K562 (cell line): ENCODE data around the gene ENTREP1. TPM values are rescaled to one million over a fixed set of nuclear protein-coding genes. Genes with fewer than 3 reads are reported as not detected.
A peak's percentile ranks its signal among the peaks of the same experiment; 100 is the strongest.

Source experiments
- ATAC-seq: fragments of 200-7000 bp; cut with Tn5 transposase; 3 replicates; pipeline ENCODE4 v1.9.1; 2020; ENCODE audit warnings: moderate library complexity
- BruUV-seq: library from RNA; stranded (reverse); fragments of 400-500 nt; replicated peaks from 2 replicates; lab custom pipeline; 2021; lab: Mats Ljungman, UMichigan
- CTCF ChIA-PET: fragments of 300-600 bp; formaldehyde crosslinking; extraction: SDS; loops from one replicate; lab custom pipeline; 2021; ENCODE audit warnings: low intra/inter-chr PET ratio; lab: Yijun Ruan, JAX
- POLR2A ChIA-PET: fragments of 300-600, 350-650 bp; sonication (Branson Sonifier 250); formaldehyde crosslinking; extraction: SDS; loops from one replicate; lab custom pipeline; 2021; ENCODE audit warnings: antibody characterized with exemption, inconsistent platforms; lab: Yijun Ruan, JAX
- DNase-seq, 4 experiments: peaks; one replicate each; pipeline versions ENCODE4 v3.0.0 to v3.0.0-alpha.2; 2011 to 2018; ENCODE audit warnings: low spot score in 3 of 4, mixed read lengths in 3 of 4; ENCODE audit errors: extremely low read depth in 1 of 4
- FAIRE-seq: peaks from 2 replicates; lab custom pipeline; 2011; peaks lifted over from hg19 to GRCh38; lab: Jason Lieb, UNC
- H2AFZ ChIP-seq: 2 replicates; pipeline ENCODE4 v1.6.0; 2011; ENCODE audit warnings: low read depth, low read length, control low read depth, inconsistent platforms
- H3K27ac ChIP-seq: fragments of 200-600 bp; 3 replicates; pipeline ENCODE4 v1.8.0; 2011; ENCODE audit warnings: low read depth, mild to moderate bottlenecking, control low read depth, inconsistent platforms, low read length, moderate library complexity, mixed read lengths; ENCODE audit errors: extremely low read depth
- H3K27me3 ChIP-seq, 2 experiments: fragments of 300-600 bp in 1 of 2; 2 replicates in 1 of 2; 3 replicates in 1 of 2; pipeline versions ENCODE4 v1.6.0 to v1.8.0; 2011; ENCODE audit warnings: inconsistent platforms in 2 of 2, low read length in 2 of 2, mild to moderate bottlenecking in 1 of 2, mixed read lengths in 1 of 2, moderate library complexity in 1 of 2; ENCODE audit not compliant: control insufficient read depth in 2 of 2, insufficient read depth in 2 of 2
- H3K36me3 ChIP-seq: fragments of 300-600 bp; 3 replicates; pipeline ENCODE4 v1.8.0; 2011; ENCODE audit warnings: mild to moderate bottlenecking, low read length, inconsistent platforms; ENCODE audit not compliant: control insufficient read depth, insufficient read depth
- H3K4me1 ChIP-seq, 2 experiments: fragments of 200-600 bp in 1 of 2; replicated peaks in 1 of 2; 2 replicates in 1 of 2; 3 replicates in 1 of 2; pipeline versions ENCODE4 v1.5.1 to v1.8.0; 2011; ENCODE audit warnings: inconsistent platforms in 2 of 2, low read length in 2 of 2, mild to moderate bottlenecking in 1 of 2, mixed read lengths in 1 of 2, moderate library complexity in 1 of 2; ENCODE audit not compliant: control insufficient read depth in 2 of 2, insufficient read depth in 2 of 2
- H3K4me2 ChIP-seq: 2 replicates; pipeline ENCODE4 v1.6.1; 2011; ENCODE audit warnings: low read length, control low read depth, inconsistent platforms, mixed read lengths; ENCODE audit not compliant: insufficient read depth
- H3K4me3 ChIP-seq: fragments of 200-600 bp; sonication (generic), shearing (Covaris generic); 2 replicates; pipeline ENCODE4 v1.5.1; 2016; ENCODE audit warnings: control low read depth, inconsistent platforms
- H3K79me2 ChIP-seq: fragments of 200-600 bp; 3 replicates; pipeline ENCODE4 v1.8.0; 2011; ENCODE audit warnings: low read length, inconsistent platforms; ENCODE audit not compliant: control insufficient read depth, insufficient read depth
- H3K9ac ChIP-seq, 2 experiments: 2 replicates each; pipeline versions ENCODE4 v1.6.0 to v1.6.1; 2011; ENCODE audit warnings: low read depth in 2 of 2, low read length in 2 of 2, control low read depth in 1 of 2, inconsistent platforms in 1 of 2, mild to moderate bottlenecking in 1 of 2, mixed read lengths in 1 of 2; ENCODE audit not compliant: insufficient read depth in 1 of 2
- H3K9me1 ChIP-seq: one replicate; pipeline ENCODE4 v1.6.0; 2011; ENCODE audit warnings: inconsistent platforms, mild to moderate bottlenecking, low read length, moderate library complexity; ENCODE audit not compliant: control insufficient read depth, insufficient read depth
- H3K9me3 ChIP-seq: replicated peaks from 2 replicates; pipeline ENCODE4 v1.5.1; 2011; ENCODE audit warnings: low read depth, low read length, inconsistent platforms; ENCODE audit not compliant: control insufficient read depth, insufficient read depth
- H4K20me1 ChIP-seq: replicated peaks from 2 replicates; pipeline ENCODE4 v1.6.1; 2011; ENCODE audit warnings: low read length, inconsistent platforms, mixed read lengths; ENCODE audit not compliant: control insufficient read depth, insufficient read depth
- FOSL1 ChIP-seq: fragments of 200-800 bp; sonication (Bioruptor generic); conservative IDR thresholded peaks from 2 replicates; pipeline ENCODE4 v1.6.1; 2016; ENCODE audit warnings: missing genetic modification characterization, missing compliant biosample characterization
- HNRNPUL1 ChIP-seq: fragments of 200-400 bp; formaldehyde crosslinking; IDR thresholded peaks from 2 replicates; pipeline ENCODE4 v1.6.1; 2017; ENCODE audit warnings: low read length
- NFE2L1 ChIP-seq: fragments of 450-650 bp; IDR thresholded peaks from 2 replicates; pipeline ENCODE4 v1.6.1; 2016; ENCODE audit warnings: missing genetic modification characterization, low read depth, mild to moderate bottlenecking, missing compliant biosample characterization, moderate library complexity, borderline replicate concordance
- NFIC ChIP-seq: fragments of 450-650 bp; IDR thresholded peaks from 2 replicates; pipeline ENCODE4 v1.6.1; 2017; ENCODE audit warnings: mild to moderate bottlenecking, inconsistent platforms
- PHB ChIP-seq: fragments of 250-450 bp; sonication (Bioruptor Pico); IDR thresholded peaks from 2 replicates; pipeline ENCODE4 v1.5.0; 2021
- SOX6 ChIP-seq: fragments of 450-650 bp; IDR thresholded peaks from 2 replicates; pipeline ENCODE4 v1.6.1; 2014; ENCODE audit warnings: mild to moderate bottlenecking
- TAF9B ChIP-seq: fragments of 450-650 bp; IDR thresholded peaks from 2 replicates; pipeline ENCODE4 v1.6.1; 2018; ENCODE audit warnings: mild to moderate bottlenecking; ENCODE audit not compliant: partially characterized antibody
- XRCC3 ChIP-seq: fragments of 450-650 bp; IDR thresholded peaks from 2 replicates; pipeline ENCODE4 v1.6.1; 2017; ENCODE audit warnings: mild to moderate bottlenecking, moderate library complexity
- ZNF280B ChIP-seq: fragments of 250-450 bp; sonication (Bioruptor Pico); IDR thresholded peaks from 2 replicates; pipeline ENCODE4 v1.5.1; 2021; ENCODE audit warnings: mild to moderate bottlenecking
- WGBS: fragments of 100-300 bp; shearing (Covaris generic); methylation state at CpG from one replicate; pipeline ENCODE4 v1.1.6; 2016; ENCODE audit warnings: low coverage, mixed read lengths; ENCODE audit not compliant: insufficient coverage; ENCODE audit errors: missing lambda C conversion rate; 5-methylcytosine and 5-hydroxymethylcytosine counted together
- in situ Hi-C: fragments of 300-500 bp; cut with MboI; formaldehyde crosslinking; loops from 4 replicates; pipeline ENCODE4 v1.15.0; 2018; ENCODE audit warnings: inconsistent platforms, mixed read lengths
- intact Hi-C: fragments of 100-400 bp; cut with micrococcal nuclease; formaldehyde crosslinking; loops from 2 replicates; pipeline ENCODE4 v1.14.2; 2022
- polyA plus RNA-seq, 8 experiments: library from polyadenylated mRNA; depleted of rRNA in 4 of 8; stranded (reverse) in 5 of 8; unstranded in 3 of 8; fragments of >200 nt; fragmentation: Nextera tagmentation in 2 of 8; fragmentation: Illumina TruSeq in 1 of 8; extraction: Ambion mirVana in 2 of 8; extraction: Trizol in 1 of 8; gene quantifications; 2 replicates each; pipeline versions ENCODE4 v1.2.1 to v1.2.3, GENCODE V29; 2011 to 2014; ENCODE audit warnings: inconsistent platforms in 1 of 8, missing spikeins in 1 of 8
- total RNA-seq, 7 experiments: library from RNA; depleted of rRNA in 6 of 7; stranded (reverse); fragments of >200 nt in 6 of 7; fragmentation: Illumina TruSeq in 2 of 7; extraction: Trizol in 2 of 7; gene quantifications; 2 replicates each; pipeline versions ENCODE4 v1.2.1 to v1.2.3, GENCODE V29; 2011 to 2021; ENCODE audit warnings: low replicate concordance in 1 of 7

The ENTREP1 gene
- total and polyA plus RNA-seq, 9 of the 15 experiments (the other 6 are each of a cell fraction or from before 2014, with no cell fraction given): not detected

DNA sequence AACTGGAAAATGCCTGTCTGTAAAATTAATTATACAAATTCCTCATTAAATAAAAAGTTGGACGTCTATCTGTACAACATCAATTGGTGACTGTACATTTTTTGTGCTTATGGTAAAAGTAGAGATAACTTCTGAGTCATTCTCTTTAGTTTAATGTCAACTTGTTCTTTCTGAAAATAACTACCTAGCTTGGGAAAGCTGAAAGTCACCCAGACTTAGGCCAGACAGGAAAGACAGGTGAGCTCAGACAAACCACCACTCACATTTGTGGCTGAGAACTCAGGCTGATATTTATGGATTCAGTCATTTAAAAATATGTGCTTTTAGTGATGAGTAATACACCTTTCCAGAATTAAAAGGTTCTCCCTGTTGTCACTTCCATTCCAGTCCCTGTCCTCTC is 31.9 kb upstream of the ENTREP1 start:
- no peak overlapping the region for H3K4me2 ChIP-seq
- H3K27ac ChIP-seq: no peak overlapping the region
- H3K79me2 ChIP-seq: no peaks in the 10 kb centered on the region
- no peak overlapping the region for H2AFZ ChIP-seq
- no peaks in the 10 kb centered on the region for H3K9me3 ChIP-seq
- no peak for TF ChIP-seq XRCC3
- 0 out of 2 replicates have a peak, but pooled peaks have one; percentile 40 for TF ChIP-seq FOSL1 (tag)
- in situ Hi-C loops: no loop called here
- CTCF ChIA-PET: no interaction called here
- H3K27me3 ChIP-seq: peaks cover 4 to 5% of the 10 kb centered on the region in 2 experiments; a peak in 1 of 5 replicates
- WGBS: 0% methylated on average over 1 of the region's 1 CpG
- no peak overlapping the region for H3K9ac ChIP-seq
- POLR2A ChIA-PET: no interaction called here
- DNase-seq: no peak
- H3K4me3 ChIP-seq: no peak overlapping the region
- H4K20me1 ChIP-seq: no peaks in the 10 kb centered on the region
- BruUV-seq: no TSS peak
- no peaks in the 10 kb centered on the region for H3K9me1 ChIP-seq
- no peaks in the 10 kb centered on the region for H3K4me1 ChIP-seq
- intact Hi-C loops: no loop called here
- FAIRE-seq: no peak
- H3K36me3 ChIP-seq: no peaks in the 10 kb centered on the region
- no peak for ATAC-seq

DNA sequence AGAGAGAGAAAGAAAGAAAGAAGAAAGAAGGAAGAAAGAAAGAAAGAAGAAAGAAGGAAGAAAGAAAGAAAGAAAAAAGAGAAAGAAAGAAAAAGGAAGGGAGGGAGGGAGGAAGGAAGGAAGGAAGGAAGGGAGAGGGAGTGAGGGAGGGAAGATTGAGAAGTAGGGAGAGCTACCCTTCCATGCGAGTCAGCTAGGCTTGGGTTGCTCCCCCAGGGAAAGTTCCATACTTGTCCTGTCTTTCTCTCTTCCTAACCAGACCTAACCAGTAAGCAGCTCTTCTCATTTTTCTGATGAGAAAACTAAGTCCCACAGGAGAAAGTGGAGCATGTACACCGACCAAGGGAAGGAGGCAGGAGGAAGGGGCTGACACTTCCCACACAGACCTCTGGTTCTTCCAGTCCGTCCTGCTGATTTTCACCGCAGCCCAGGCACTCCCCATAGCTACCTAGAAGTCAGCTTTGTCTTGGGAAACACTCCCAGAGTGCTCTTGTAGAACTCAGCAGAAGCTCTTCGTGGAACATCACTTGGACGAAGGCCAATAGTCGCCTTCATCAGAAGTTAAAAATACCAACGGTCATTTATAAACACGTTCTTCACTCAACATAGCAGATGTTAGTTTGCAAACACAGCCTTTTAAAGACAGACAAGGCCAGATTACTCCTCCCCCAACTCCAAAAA is 29.0 kb upstream of the ENTREP1 start:
- H3K79me2 ChIP-seq: no peaks in the 10 kb centered on the region
- no peaks in the 10 kb centered on the region for H4K20me1 ChIP-seq
- no peak overlapping the region for H2AFZ ChIP-seq
- TF ChIP-seq NFIC (0 out of 2 replicates have a peak, but pooled peaks have one; percentile 10), TAF9B (no peak), ZNF280B (no peak), HNRNPUL1 (no peak), SOX6 (no peak), PHB (no peak), NFE2L1 (tag) (no peak)
- in situ Hi-C loops (no loop called here), intact Hi-C loops (no loop called here)
- peaks cover 4 to 5% of the 10 kb centered on the region in 2 experiments; a peak in 1 of 5 replicates for H3K27me3 ChIP-seq
- no peaks in the 10 kb centered on the region for H3K36me3 ChIP-seq
- FAIRE-seq: no peak
- DNase-seq: no peak
- ChIA-PET CTCF (no interaction called here), POLR2A (interaction anchor here (0.5 to 0.9 kb wide), 3 partner anchors 8 to 97 kb away, joined by 3 to 4 read pairs (median 4); no protein-coding TSS in a partner anchor)
- H3K4me2 ChIP-seq: no peak overlapping the region
- H3K9me1 ChIP-seq: no peaks in the 10 kb centered on the region
- H3K27ac ChIP-seq: no peak overlapping the region
- 1% methylated on average over 9 of the region's 9 CpGs for WGBS
- no peaks in the 10 kb centered on the region for H3K4me1 ChIP-seq
- no TSS peak for BruUV-seq
- H3K9me3 ChIP-seq: no peaks in the 10 kb centered on the region
- H3K4me3 ChIP-seq: no peak overlapping the region
- no peak overlapping the region for H3K9ac ChIP-seq
- no peak for ATAC-seq
